ENCODE measurements around the gene PLA2G2C.

The PLA2G2C gene

DNA sequence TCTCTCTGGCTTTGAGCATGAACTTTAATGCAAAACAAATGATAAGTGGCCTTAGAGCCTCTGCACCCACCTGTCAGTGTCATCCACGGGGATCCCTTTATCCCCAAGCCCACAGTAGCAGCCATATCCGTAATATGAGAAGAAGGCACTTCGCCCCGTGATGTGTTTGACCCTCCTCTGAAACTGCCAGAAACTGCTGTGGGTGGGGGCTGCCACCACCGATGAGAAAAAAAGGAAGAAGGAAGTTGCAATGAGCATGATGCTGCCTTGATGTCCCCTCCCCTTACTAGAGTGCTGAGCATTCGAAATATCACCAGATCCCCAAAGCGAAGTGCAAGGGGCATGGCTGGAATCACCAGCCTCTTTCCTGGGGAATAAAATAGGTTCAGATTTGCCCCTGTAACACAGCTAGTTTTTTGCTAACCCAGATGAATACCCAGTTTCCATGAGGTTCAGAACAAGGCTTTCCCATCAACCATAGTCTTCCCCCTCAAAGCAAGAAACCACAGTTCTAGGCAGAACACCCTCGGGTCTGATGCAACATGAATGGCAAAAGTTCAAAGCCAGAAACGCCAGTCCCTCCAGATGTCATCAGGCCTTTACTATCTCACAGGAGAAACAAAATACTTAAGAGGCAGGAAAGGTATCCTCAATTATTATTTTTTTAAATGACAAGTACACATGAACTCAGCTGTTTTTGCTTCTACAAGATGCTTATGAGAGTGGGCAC is 11.2 kb downstream of the PLA2G2C start:
- no peak for TF ChIP-seq POLR2AphosphoS5 (IDR thresholded peaks at IDR 0.05; ENCODE audit: borderline replicate concordance, low read depth, low read length)
- no peak for TF ChIP-seq FOXP2 (optimal IDR thresholded peaks at IDR 0.05; ENCODE audit: control extremely low read depth, extremely low read length, insufficient read depth)
- no peak for TF ChIP-seq EZH2 (IDR thresholded peaks at IDR 0.05)
- no peak overlapping the region for H3K27ac ChIP-seq
- DNase-seq (ENCODE audit: low read depth, low spot score) = no peak
- no peaks in the 10 kb centered on the region for H3K36me3 ChIP-seq (ENCODE audit: insufficient read depth, low read length)
- no peak overlapping the region for H3K4me3 ChIP-seq
- H3K9ac ChIP-seq (ENCODE audit: insufficient read length) = no peak overlapping the region
- no peaks in the 10 kb centered on the region for H3K9me3 ChIP-seq (ENCODE audit: low read depth, low read length)

DNA sequence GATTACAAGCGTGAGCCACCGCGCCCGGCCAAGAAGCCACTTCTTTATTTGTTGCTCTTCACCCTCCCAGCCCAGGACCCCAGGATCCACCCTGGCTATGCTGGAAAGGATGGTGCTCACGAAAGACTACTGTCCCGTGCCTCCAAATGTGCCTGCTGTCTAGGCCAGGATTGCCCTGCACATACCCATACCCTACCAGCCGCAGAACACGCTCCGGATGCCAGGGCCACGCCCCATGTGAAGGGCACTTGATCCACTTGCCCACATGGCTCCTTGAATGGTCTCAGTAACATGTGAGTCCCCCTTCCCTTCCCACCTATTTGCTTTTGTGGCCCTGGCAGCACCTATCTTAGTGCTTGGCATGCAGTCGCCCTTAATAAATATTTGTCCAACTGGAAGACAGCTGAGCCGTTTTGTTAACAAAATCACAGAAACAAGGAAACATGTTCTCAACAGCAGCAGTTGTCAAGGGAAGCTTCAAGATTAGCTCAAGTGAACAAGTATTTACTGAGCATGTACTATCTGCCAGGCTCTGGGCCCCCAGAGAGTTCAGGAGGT is 14.2 kb downstream of the PLA2G2C start:
- TF ChIP-seq FOXP2 (optimal IDR thresholded peaks at IDR 0.05; ENCODE audit: control extremely low read depth, extremely low read length, insufficient read depth) (no peak), POLR2AphosphoS5 (IDR thresholded peaks at IDR 0.05; ENCODE audit: borderline replicate concordance, low read depth, low read length) (no peak), EZH2 (IDR thresholded peaks at IDR 0.05) (no peak)
- Histone ChIP-seq H3K4me3 (no peak overlapping the region), H3K36me3 (ENCODE audit: insufficient read depth, low read length) (no peaks in the 10 kb centered on the region), H3K27ac (no peak overlapping the region), H3K9me3 (ENCODE audit: low read depth, low read length) (no peaks in the 10 kb centered on the region), H3K9ac (ENCODE audit: insufficient read length) (no peak overlapping the region)
- no peak for DNase-seq (ENCODE audit: low read depth, low spot score)

DNA sequence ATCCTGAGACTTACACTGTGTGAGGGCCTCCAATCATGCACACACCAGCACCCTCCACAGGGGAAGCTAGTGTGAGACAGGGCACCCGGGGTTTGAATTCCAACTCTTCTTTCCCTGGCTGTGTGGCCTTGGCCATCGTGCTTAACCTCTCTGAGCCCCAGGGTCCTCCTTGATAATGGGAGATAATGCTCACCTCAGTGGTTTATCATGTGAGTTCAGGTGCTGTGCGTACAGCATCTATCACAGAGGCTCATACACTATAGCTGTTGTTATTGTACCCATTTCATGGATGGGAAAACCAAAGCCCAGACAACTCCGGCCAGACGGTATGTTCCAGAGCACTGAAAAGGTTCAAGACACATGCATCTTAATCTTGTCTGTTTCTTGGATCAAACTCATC is 16.4 kb downstream of the PLA2G2C start:
- TF ChIP-seq FOXP2 (optimal IDR thresholded peaks at IDR 0.05; ENCODE audit: control extremely low read depth, extremely low read length, insufficient read depth) = no peak
- TF ChIP-seq EZH2 (IDR thresholded peaks at IDR 0.05) = no peak
- Histone ChIP-seq H3K9me3 (ENCODE audit: low read depth, low read length) (no peaks in the 10 kb centered on the region), H3K27ac (no peak overlapping the region), H3K36me3 (ENCODE audit: insufficient read depth, low read length) (no peaks in the 10 kb centered on the region), H3K4me3 (no peak overlapping the region), H3K9ac (ENCODE audit: insufficient read length) (no peak overlapping the region)
- DNase-seq (ENCODE audit: low read depth, low spot score) = no peak

- Histone ChIP-seq H3K27ac (no peak overlapping the region), H3K9ac (ENCODE audit: insufficient read length) (no peak overlapping the region), H3K4me3 (no peak overlapping the region), H3K9me3 (ENCODE audit: low read depth, low read length) (no peaks in the 10 kb centered on the region), H3K36me3 (ENCODE audit: insufficient read depth, low read length) (no peaks in the 10 kb centered on the region)
- no peak for DNase-seq (ENCODE audit: low read depth, low spot score)
- TF ChIP-seq EZH2 (IDR thresholded peaks at IDR 0.05) (no peak), FOXP2 (optimal IDR thresholded peaks at IDR 0.05; ENCODE audit: control extremely low read depth, extremely low read length, insufficient read depth) (no peak), POLR2AphosphoS5 (IDR thresholded peaks at IDR 0.05; ENCODE audit: borderline replicate concordance, low read depth, low read length) (no peak)
Observed at GRCh38 chr1:20168564-20169491, 17.5 kb downstream of the PLA2G2C start.

GRCh38 chr1:20167126-20167525 is 19.2 kb downstream of the PLA2G2C start:
- no peak overlapping the region for H3K9ac ChIP-seq (ENCODE audit: insufficient read length)
- DNase-seq (ENCODE audit: low read depth, low spot score) = no peak
- H3K36me3 ChIP-seq (ENCODE audit: insufficient read depth, low read length) = no peaks in the 10 kb centered on the region
- TF ChIP-seq EZH2 (IDR thresholded peaks at IDR 0.05) (no peak), FOXP2 (optimal IDR thresholded peaks at IDR 0.05; ENCODE audit: control extremely low read depth, extremely low read length, insufficient read depth) (no peak), POLR2AphosphoS5 (IDR thresholded peaks at IDR 0.05; ENCODE audit: borderline replicate concordance, low read depth, low read length) (no peak)
- H3K4me3 ChIP-seq = no peak overlapping the region
- H3K27ac ChIP-seq = no peak overlapping the region
- no peaks in the 10 kb centered on the region for H3K9me3 ChIP-seq (ENCODE audit: low read depth, low read length)

GRCh38 chr1:20166051-20166450 is 20.3 kb downstream of the PLA2G2C start:
- no peak overlapping the region for H3K9ac ChIP-seq (ENCODE audit: insufficient read length)
- no peaks in the 10 kb centered on the region for H3K9me3 ChIP-seq (ENCODE audit: low read depth, low read length)
- no peak for DNase-seq (ENCODE audit: low read depth, low spot score)
- no peak overlapping the region for H3K27ac ChIP-seq
- no peaks in the 10 kb centered on the region for H3K36me3 ChIP-seq (ENCODE audit: insufficient read depth, low read length)
- TF ChIP-seq FOXP2 (optimal IDR thresholded peaks at IDR 0.05; ENCODE audit: control extremely low read depth, extremely low read length, insufficient read depth) (no peak), EZH2 (IDR thresholded peaks at IDR 0.05) (no peak)
- no peak overlapping the region for H3K4me3 ChIP-seq

- Histone ChIP-seq H3K36me3 (ENCODE audit: insufficient read depth, low read length) (no peaks in the 10 kb centered on the region), H3K9ac (ENCODE audit: insufficient read length) (no peak overlapping the region), H3K9me3 (ENCODE audit: low read depth, low read length) (no peaks in the 10 kb centered on the region), H3K27ac (no peak overlapping the region), H3K4me3 (no peak overlapping the region)
- TF ChIP-seq EZH2 (IDR thresholded peaks at IDR 0.05) (no peak), POLR2AphosphoS5 (IDR thresholded peaks at IDR 0.05; ENCODE audit: borderline replicate concordance, low read depth, low read length) (no peak), FOXP2 (optimal IDR thresholded peaks at IDR 0.05; ENCODE audit: control extremely low read depth, extremely low read length, insufficient read depth) (no peak)
- no peak for DNase-seq (ENCODE audit: low read depth, low spot score)
Observed at GRCh38 chr1:20165522-20165951, 20.8 kb downstream of the PLA2G2C start.

- Histone ChIP-seq H3K36me3 (ENCODE audit: insufficient read depth, low read length) (no peaks in the 10 kb centered on the region), H3K9me3 (ENCODE audit: low read depth, low read length) (no peaks in the 10 kb centered on the region), H3K27ac (no peak overlapping the region), H3K9ac (ENCODE audit: insufficient read length) (no peak overlapping the region), H3K4me3 (no peak overlapping the region)
- DNase-seq (ENCODE audit: low read depth, low spot score) = no peak
- TF ChIP-seq POLR2AphosphoS5 (IDR thresholded peaks at IDR 0.05; ENCODE audit: borderline replicate concordance, low read depth, low read length) (no peak), FOXP2 (optimal IDR thresholded peaks at IDR 0.05; ENCODE audit: control extremely low read depth, extremely low read length, insufficient read depth) (no peak), EZH2 (IDR thresholded peaks at IDR 0.05) (no peak)
Observed at GRCh38 chr1:20164694-20165202, 21.6 kb downstream of the PLA2G2C start.
